Upper lobe of left lung (tissue), 6 donors: ENCODE measurements around the gene SFR1. TPM values are rescaled to one million over a fixed set of nuclear protein-coding genes. Genes with fewer than 3 reads are reported as not detected.

Experiments
- ATAC-seq, 2 donors: fragments of 200-7000 bp; cut with Tn5 transposase; one replicate each; pipeline ENCODE4 v1.9.1; 2022; ENCODE audit warnings: mild to moderate bottlenecking in 2 of 2, moderate library complexity in 2 of 2; ENCODE audit not compliant: low FRiP score in 2 of 2
- DNase-seq, 2 donors: peaks; one replicate each; pipeline ENCODE4 v3.0.0-alpha.2; 2019 to 2020
- H3K27ac ChIP-seq, 4 donors: fragments of 200-600 bp; sonication (generic); one replicate each; pipeline ENCODE4 v1.5.1; 2016 to 2019
- H3K27me3 ChIP-seq, 4 donors: fragments of 200-600 bp; sonication (generic); one replicate each; pipeline ENCODE4 v1.5.1; 2017 to 2019
- H3K36me3 ChIP-seq, 4 donors: fragments of 200-600 bp; sonication (generic); one replicate each; pipeline ENCODE4 v1.5.1; 2016 to 2019
- H3K4me1 ChIP-seq, 4 donors: fragments of 200-600 bp; sonication (generic); one replicate each; pipeline ENCODE4 v1.5.1; 2018 to 2019
- H3K4me3 ChIP-seq, 4 donors: fragments of 200-600 bp; sonication (generic); one replicate each; pipeline ENCODE4 v1.5.1; 2017 to 2019; ENCODE audit warnings: mild to moderate bottlenecking in 2 of 4, moderate library complexity in 1 of 4
- H3K9me3 ChIP-seq, 4 donors: fragments of 200-600 bp; sonication (generic); one replicate each; pipeline ENCODE4 v1.5.1; 2018 to 2019
- CTCF ChIP-seq, 6 experiments: fragments of 450-650 bp in 4 of 6; fragments of 200-600 bp in 2 of 6; sonication (generic) in 2 of 6; IDR thresholded peaks; one replicate each; pipeline ENCODE4 v1.5.1; 2016 to 2019; ENCODE audit warnings: antibody characterized with exemption in 6 of 6
- EP300 ChIP-seq, 4 donors: sonication (generic); formaldehyde crosslinking; IDR thresholded peaks; one replicate each; pipeline ENCODE4 v1.5.1; 2017; ENCODE audit warnings: antibody characterized with exemption in 4 of 4, control low read depth in 2 of 4
- POLR2A ChIP-seq, 4 donors: fragments of 450-650 bp; IDR thresholded peaks; one replicate each; pipeline ENCODE4 v1.5.1; 2016 to 2017; ENCODE audit warnings: antibody characterized with exemption in 4 of 4, mild to moderate bottlenecking in 2 of 4
- POLR2AphosphoS5 ChIP-seq, 2 donors: sonication (generic); formaldehyde crosslinking; IDR thresholded peaks; one replicate each; pipeline ENCODE4 v1.5.1; 2017; ENCODE audit warnings: antibody characterized with exemption in 2 of 2
- WGBS, 2 donors: methylation state at CpG; one replicate each; pipeline ENCODE4 v1.1.5; 2017 to 2018; 5-methylcytosine and 5-hydroxymethylcytosine counted together
- total RNA-seq, 6 donors: library from RNA; depleted of rRNA in 4 of 6; stranded (reverse); fragments of >200 nt in 4 of 6; gene quantifications; one replicate each; pipeline versions ENCODE4 v1.1.0 to v1.2.1, GENCODE V29; 2016 to 2021
- donor health status: DM: no; HTN: no; CAD: no; lungs with moderate emphysema.
- donor health status: DM: no; HTN: yes; CAD: no; lungs with severe emphysema.

The SFR1 gene
- total RNA-seq, 6 donors from 2014 or later: 3.1 to 11.9 (median 7.3) TPM

DNA sequence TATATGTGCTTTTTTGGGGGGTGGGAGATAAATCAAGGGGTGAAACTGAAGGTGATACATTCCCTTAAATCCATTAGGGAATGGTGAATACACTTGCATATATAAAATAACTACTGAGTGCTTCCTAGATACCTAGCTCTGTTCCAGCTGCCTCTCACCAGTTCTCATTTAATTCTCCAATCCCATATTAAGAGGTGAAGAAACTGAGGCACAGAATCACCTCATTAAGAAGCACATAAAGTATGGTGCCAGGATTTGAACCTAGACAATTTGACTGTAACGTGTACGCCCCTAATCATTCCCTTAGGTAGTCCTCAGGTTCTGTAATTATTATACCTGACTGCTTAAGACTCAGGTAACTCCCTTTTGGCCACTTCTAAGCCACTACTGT is 1.5 kb upstream of the SFR1 start:
- no peak for ATAC-seq
- 51 to 55% methylated on average over 2 of the region's 2 CpGs for WGBS, 2 donors
- peaks cover 0 to 6% (median 0%) of the 10 kb centered on the region in 4 donors for H3K36me3 ChIP-seq
- TF ChIP-seq POLR2AphosphoS5 (IDR thresholded peaks at IDR 0.05): no peak
- no peak for TF ChIP-seq POLR2A (IDR thresholded peaks at IDR 0.05)
- no peak for TF ChIP-seq EP300 (IDR thresholded peaks at IDR 0.05)
- no peak for TF ChIP-seq CTCF (IDR thresholded peaks at IDR 0.05)
- H3K4me1 ChIP-seq: peaks cover 9 to 22% (median 15%) of the 10 kb centered on the region in 4 donors
- H3K4me3 ChIP-seq: peak overlapping the region in 3 of 4 donors; percentile 59 to 73 (median 70)
- H3K27me3 ChIP-seq: no peaks in the 10 kb centered on the region
- no peaks in the 10 kb centered on the region for H3K9me3 ChIP-seq
- H3K27ac ChIP-seq: peak overlapping the region; percentile 95 to 99 (median 98)
- no peak for DNase-seq

DNA sequence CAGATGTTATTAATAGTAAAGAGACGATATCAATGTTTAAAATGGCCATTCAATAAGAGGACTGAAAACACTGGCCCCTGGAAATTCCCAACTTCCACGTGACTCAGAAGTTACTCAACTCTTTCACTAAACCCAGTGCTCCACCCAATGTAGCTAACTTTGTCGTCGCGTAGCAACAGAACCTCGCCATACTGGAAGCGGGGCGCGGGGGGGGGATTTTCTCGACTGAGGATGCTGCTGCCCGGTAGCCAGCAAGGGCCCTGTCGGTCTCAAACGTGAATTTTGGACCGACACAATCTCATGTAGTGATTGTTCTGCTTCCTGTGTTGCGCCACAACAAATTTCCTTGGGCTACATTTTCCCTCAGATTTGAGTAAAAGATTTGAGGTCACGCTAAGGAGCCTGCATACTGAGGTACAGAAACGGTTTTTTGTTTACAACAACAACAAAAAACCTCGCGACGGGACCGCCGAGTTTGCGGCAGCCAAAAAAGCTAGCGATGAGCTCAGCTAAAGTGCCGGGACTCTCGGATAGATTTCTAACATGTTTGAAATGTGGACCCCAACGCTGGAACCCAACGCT is 977 bp upstream of the SFR1 start:
- peak; percentile 89 to 93 for ATAC-seq
- Histone ChIP-seq H3K27ac (peak overlapping the region; percentile 95 to 99 (median 98)), H3K4me3 (peak overlapping the region; percentile 36 to 73 (median 64)), H3K9me3 (no peaks in the 10 kb centered on the region), H3K27me3 (no peaks in the 10 kb centered on the region), H3K4me1 (peaks cover 9 to 22% (median 15%) of the 10 kb centered on the region in 4 donors), H3K36me3 (peaks cover 0 to 9% (median 0%) of the 10 kb centered on the region in 4 donors)
- DNase-seq: peak; percentile 86 to 96
- 0 to 1% methylated on average over 25 to 28 of the region's 28 CpGs for WGBS, 2 donors
- TF ChIP-seq EP300 (IDR thresholded peaks at IDR 0.05) (peak in 3 of 4 donors; percentile 3 to 76 (median 6)), POLR2A (IDR thresholded peaks at IDR 0.05) (peak in 1 of 4 donors; percentile 45), CTCF (IDR thresholded peaks at IDR 0.05) (no peak), POLR2AphosphoS5 (IDR thresholded peaks at IDR 0.05) (peak; percentile 65 to 76)

DNA sequence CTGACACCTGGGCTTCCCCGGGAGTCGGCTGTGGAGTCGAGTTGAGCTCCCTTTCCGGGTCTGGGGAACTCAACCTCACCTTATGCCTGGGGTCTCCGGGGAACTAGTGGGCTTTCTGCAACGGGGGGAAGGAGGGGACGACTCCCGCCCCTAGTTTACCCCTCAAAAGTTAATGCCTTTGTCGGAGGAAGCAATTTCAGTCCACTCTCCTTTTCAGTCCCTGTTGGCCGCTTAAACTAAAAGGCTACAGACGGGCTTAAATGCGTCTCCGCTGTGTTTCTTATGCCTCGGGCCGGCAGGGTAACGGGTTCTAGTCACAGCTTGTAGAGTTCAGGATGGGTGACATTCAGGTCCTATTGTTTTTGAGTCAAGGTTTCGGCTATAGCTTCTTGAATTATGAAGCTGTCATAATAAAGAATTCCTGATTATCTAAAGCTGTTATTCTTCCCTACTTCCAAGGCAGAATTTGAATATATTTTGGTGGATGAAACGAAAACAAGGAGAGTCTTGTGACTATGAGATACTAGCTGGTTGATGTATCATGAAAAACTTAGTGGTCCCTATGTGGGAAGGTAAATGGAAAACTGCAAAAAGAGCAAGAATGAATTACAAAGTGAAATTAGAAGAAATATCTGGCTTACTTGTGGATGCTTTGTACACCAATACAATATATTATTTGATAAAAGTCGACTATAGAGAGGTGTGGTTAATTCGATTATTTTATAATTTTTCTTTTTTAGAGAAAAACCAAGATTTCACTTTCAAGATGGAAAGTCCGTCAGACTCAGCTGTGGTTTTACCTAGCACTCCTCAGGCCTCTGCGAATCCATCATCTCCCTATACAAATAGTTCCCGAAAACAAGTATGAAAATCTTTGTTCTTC is 495 bp downstream of the SFR1 start:
- Histone ChIP-seq H3K27ac (peak overlapping the region; percentile 95 to 99 (median 98)), H3K9me3 (no peaks in the 10 kb centered on the region), H3K36me3 (peaks cover 0 to 9% (median 2%) of the 10 kb centered on the region in 4 donors), H3K27me3 (no peaks in the 10 kb centered on the region), H3K4me3 (peak overlapping the region; percentile 59 to 77 (median 72)), H3K4me1 (peaks cover 9 to 22% (median 15%) of the 10 kb centered on the region in 4 donors)
- 19 to 45% methylated on average over 8 to 23 of the region's 23 CpGs for WGBS, 2 donors
- no peak for DNase-seq
- ATAC-seq: no peak
- TF ChIP-seq POLR2A (IDR thresholded peaks at IDR 0.05) (peak in 2 of 4 donors; percentile 54 to 72), CTCF (IDR thresholded peaks at IDR 0.05) (no peak), POLR2AphosphoS5 (IDR thresholded peaks at IDR 0.05) (no peak), EP300 (IDR thresholded peaks at IDR 0.05) (no peak)

DNA sequence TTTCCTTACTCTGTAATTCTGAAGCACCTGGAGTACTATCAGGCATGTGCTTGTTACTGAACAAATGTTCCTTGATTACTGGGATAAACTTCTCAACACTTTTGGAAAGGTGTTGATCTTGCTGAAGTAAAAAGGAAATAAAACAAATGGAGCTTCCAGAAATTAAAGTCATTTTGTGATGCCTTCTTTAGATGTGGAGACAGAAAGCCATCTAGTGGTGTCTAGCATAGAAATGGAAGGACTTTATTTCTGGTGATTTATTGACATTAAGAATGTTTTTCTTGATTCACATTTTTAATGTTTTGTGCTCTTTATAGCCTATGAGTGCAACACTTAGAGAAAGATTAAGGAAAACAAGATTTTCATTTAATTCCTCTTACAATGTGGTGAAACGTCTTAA is 1.4 kb downstream of the SFR1 start:
- no peak overlapping the region for H3K4me3 ChIP-seq
- no peaks in the 10 kb centered on the region for H3K9me3 ChIP-seq
- no peak for ATAC-seq
- H3K27ac ChIP-seq: peak overlapping the region in 1 of 4 donors; percentile 95
- TF ChIP-seq POLR2AphosphoS5 (IDR thresholded peaks at IDR 0.05) (no peak), EP300 (IDR thresholded peaks at IDR 0.05) (no peak), CTCF (IDR thresholded peaks at IDR 0.05) (peak in 2 of 6 experiments; percentile 16 to 33), POLR2A (IDR thresholded peaks at IDR 0.05) (no peak)
- 62 to 70% methylated on average over 1 of the region's 1 CpG for WGBS, 2 donors
- H3K36me3 ChIP-seq: peaks cover 0 to 9% (median 2%) of the 10 kb centered on the region in 4 donors
- no peaks in the 10 kb centered on the region for H3K27me3 ChIP-seq
- H3K4me1 ChIP-seq: peaks cover 9 to 22% (median 15%) of the 10 kb centered on the region in 4 donors
- DNase-seq: no peak
